Activated CD4-positive, alpha-beta T cell treated with anti-CD3 and anti-CD28 coated beads, Interleukin-2, amount 10 ng/mL, durations not matched to agents 24 days and 14 days (primary cell): Measurements from ENCODE around the gene AKAP5. TPM values are rescaled to one million over a fixed set of nuclear protein-coding genes. Genes with fewer than 3 reads are reported as not detected.

Experiments used
- DNase-seq: peaks from one replicate; pipeline ENCODE4 v3.0.0; 2022
- H3K27ac Mint-ChIP-seq: one replicate; pipeline ENCODE4 v1.8.0; 2022; ENCODE audit warnings: mild to moderate bottlenecking, mixed read lengths
- H3K27me3 Mint-ChIP-seq: one replicate; pipeline ENCODE4 v1.8.0; 2022; ENCODE audit warnings: mixed read lengths
- H3K36me3 Mint-ChIP-seq: one replicate; pipeline ENCODE4 v1.8.0; 2022; ENCODE audit warnings: low read depth, mild to moderate bottlenecking, mixed read lengths
- H3K4me1 Mint-ChIP-seq: one replicate; pipeline ENCODE4 v1.8.0; 2021; ENCODE audit warnings: mixed read lengths
- H3K4me3 Mint-ChIP-seq: one replicate; pipeline ENCODE4 v1.8.0; 2022; ENCODE audit warnings: mild to moderate bottlenecking, moderate library complexity, mixed read lengths
- H3K9me3 Mint-ChIP-seq: one replicate; pipeline ENCODE4 v1.8.0; 2021; ENCODE audit warnings: mixed read lengths
- intact Hi-C: fragments of 100-400 bp; cut with micrococcal nuclease; formaldehyde crosslinking; loops from one replicate; pipeline ENCODE4 v1.15.1; 2023
- total RNA-seq: library from RNA; stranded (reverse); gene quantifications from 2 replicates; pipeline ENCODE4 v1.2.3, GENCODE V29; 2022

The AKAP5 gene
- total RNA-seq, 1 donor from 2014 or later: 0.98 TPM

GRCh38 chr14:64501411-64502171 is 36.3 kb downstream of the AKAP5 start:
- H3K27me3 Mint-ChIP-seq: peaks cover 1% of the 10 kb centered on the region
- peak overlapping the region; percentile 94 for H3K4me3 Mint-ChIP-seq
- intact Hi-C loops: loop anchor here (5.0 kb wide), 1 partner anchor 34 kb away; the partner anchor contains the start of gene AKAP5
- H3K27ac Mint-ChIP-seq: peak overlapping the region; percentile 96
- no peaks in the 10 kb centered on the region for H3K9me3 Mint-ChIP-seq
- DNase-seq: peak; percentile 72
- peaks cover 43% of the 10 kb centered on the region for H3K36me3 Mint-ChIP-seq
- H3K4me1 Mint-ChIP-seq: peaks cover 48% of the 10 kb centered on the region

DNA sequence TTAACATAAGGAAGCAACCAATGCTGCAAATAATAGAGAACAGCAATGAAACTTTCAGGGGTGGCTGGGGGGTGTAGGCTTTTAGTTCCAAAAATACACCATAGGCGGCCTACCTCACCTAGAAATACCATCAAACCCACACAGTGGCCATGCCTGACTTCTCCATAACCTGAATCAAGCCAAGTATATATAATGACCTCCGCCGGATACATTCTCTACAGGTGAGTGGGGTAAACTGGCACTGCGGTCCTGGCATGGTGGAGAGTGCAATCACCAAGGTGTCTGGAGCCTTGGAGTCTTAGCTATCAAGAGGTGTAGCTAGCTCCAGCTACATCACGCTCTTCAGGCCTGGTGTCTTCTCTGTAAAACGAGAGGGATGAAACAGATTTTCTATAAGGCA is 37.2 kb downstream of the AKAP5 start:
- Mint-ChIP-seq H3K27ac (peak overlapping the region; percentile 96), H3K36me3 (peaks cover 40% of the 10 kb centered on the region), H3K27me3 (peaks cover 1% of the 10 kb centered on the region), H3K4me1 (peaks cover 50% of the 10 kb centered on the region), H3K4me3 (peak overlapping the region; percentile 94), H3K9me3 (no peaks in the 10 kb centered on the region)
- intact Hi-C loops: loop anchor here (5.0 kb wide), 1 partner anchor 35 kb away; the partner anchor contains the start of gene AKAP5
- DNase-seq: peak; percentile 77

GRCh38 chr14:64502887-64503433 is 37.7 kb downstream of the AKAP5 start:
- Mint-ChIP-seq H3K36me3 (peaks cover 39% of the 10 kb centered on the region), H3K4me1 (peaks cover 52% of the 10 kb centered on the region), H3K27ac (peak overlapping the region; percentile 96), H3K27me3 (peaks cover 1% of the 10 kb centered on the region), H3K9me3 (no peaks in the 10 kb centered on the region), H3K4me3 (peak overlapping the region; percentile 94)
- peak; percentile 76 for DNase-seq
- intact Hi-C loops: loop anchor here (1.0 to 5.0 kb wide), 5 partner anchors 8 to 165 kb away; partner anchors contain the start of genes AKAP5, HSPA2 and MTHFD1

DNA sequence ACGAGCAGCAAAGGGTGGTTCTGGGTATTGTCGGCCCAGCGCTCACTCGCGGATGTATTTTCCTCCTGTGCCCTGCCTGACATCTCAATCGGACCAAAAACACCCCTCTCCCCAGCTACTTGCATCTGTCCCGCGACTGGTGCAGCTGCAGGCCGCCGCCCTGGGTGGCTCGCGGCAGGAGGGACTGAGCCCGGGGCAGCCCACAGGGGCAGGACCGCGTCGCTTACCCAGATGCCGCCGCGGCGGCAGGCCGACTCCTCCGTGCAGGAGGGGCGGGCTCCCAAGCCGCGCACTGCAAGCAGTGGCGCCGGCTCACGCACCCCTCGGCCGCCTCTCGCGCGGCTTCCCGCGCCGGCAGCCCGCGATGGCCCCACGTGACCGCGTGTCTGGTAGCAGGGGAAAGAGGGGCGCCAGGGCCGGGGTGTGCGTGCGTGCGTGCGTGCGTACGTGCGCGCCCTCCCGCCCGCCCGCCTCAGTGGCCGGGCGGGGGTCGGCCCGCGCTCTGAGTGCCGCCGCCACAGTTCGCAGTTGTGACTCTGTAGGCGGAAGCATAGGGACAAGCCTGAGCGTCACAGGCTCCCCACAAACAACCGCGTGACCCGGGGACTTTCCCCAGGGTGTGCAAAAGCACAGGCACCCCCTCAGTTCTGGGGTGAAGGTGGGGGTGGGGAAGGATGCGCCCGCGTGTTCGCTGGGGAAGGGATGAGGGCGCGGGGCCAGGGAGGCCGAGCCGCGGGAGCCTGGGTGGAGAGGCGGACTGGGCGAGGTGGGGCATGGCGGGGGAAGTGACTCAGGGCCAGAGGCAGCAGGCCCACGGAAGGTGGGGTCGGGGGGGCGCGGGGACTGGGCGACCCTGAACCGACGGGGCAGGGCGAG is 38.4 kb downstream of the AKAP5 start, which contains the start of gene ZBTB25:
Gene ZBTB25, minus strand, starts transcription at position 405 of the 876 bp plus-strand sequence. CDS start 13,305 bp downstream, outside the sequence.
- Mint-ChIP-seq H3K4me1 (peaks cover 56% of the 10 kb centered on the region), H3K36me3 (peaks cover 37% of the 10 kb centered on the region), H3K27me3 (peaks cover 1% of the 10 kb centered on the region), H3K9me3 (no peaks in the 10 kb centered on the region), H3K4me3 (peak within 1 kb of the TSS; percentile 94), H3K27ac (peak within 1 kb of the TSS; percentile 100)
- DNase-seq: peak; percentile 99
- intact Hi-C loops: loop anchor here (1.0 to 5.0 kb wide), 5 partner anchors 8 to 165 kb away; partner anchors contain the start of genes AKAP5, HSPA2 and MTHFD1

GRCh38 chr14:64504310-64504896 is 39.1 kb downstream of the AKAP5 start, which contains the start of gene ZBTB1:
Gene ZBTB1, plus strand, starts transcription at chr14:64504770. Its CDS starts 16,735 bp downstream, at chr14:64521505.
- intact Hi-C loops: loop anchor here (5.0 kb wide), 1 partner anchor 37 kb away; the partner anchor contains the start of gene AKAP5
- DNase-seq: peak; percentile 94
- no peaks in the 10 kb centered on the region for H3K9me3 Mint-ChIP-seq
- H3K27ac Mint-ChIP-seq: peak within 1 kb of the TSS; percentile 100
- peaks cover 1% of the 10 kb centered on the region for H3K27me3 Mint-ChIP-seq
- H3K4me1 Mint-ChIP-seq: peaks cover 61% of the 10 kb centered on the region
- peaks cover 32% of the 10 kb centered on the region for H3K36me3 Mint-ChIP-seq
- H3K4me3 Mint-ChIP-seq: peak within 1 kb of the TSS; percentile 94

- intact Hi-C loops: loop anchor here (5.0 kb wide), 3 partner anchors 38 to 653 kb away; partner anchors contain the start of genes AKAP5, FNTB and SYNE2
- H3K36me3 Mint-ChIP-seq: peaks cover 26% of the 10 kb centered on the region
- peaks cover 57% of the 10 kb centered on the region for H3K4me1 Mint-ChIP-seq
- peak overlapping the region; percentile 94 for H3K4me3 Mint-ChIP-seq
- H3K27ac Mint-ChIP-seq: peak overlapping the region; percentile 100
- H3K27me3 Mint-ChIP-seq: peaks cover 1% of the 10 kb centered on the region
- DNase-seq: peak; percentile 94
- no peaks in the 10 kb centered on the region for H3K9me3 Mint-ChIP-seq
Observed at GRCh38 chr14:64504897-64505794, 39.8 kb downstream of the AKAP5 start.

DNA sequence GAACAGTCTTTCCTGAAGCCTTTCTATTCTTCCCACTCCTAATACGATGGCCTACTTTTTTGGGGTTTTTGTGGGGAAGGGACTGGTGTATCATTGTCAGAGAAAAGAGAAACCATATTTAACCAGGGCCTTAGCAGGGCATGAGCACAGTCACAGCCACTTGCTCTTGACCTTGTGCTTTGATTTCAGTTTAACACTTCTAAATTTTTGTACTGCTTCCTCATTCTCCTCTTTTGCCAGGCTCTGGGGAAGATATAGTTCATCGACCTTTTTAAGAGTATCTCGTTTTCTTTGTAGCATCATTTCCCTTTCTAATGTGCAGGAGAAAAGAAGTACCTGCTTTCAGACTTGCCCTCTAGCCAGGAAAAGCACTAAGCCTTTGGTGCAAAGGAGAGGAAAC is 41.4 kb downstream of the AKAP5 start:
- Mint-ChIP-seq H3K9me3 (no peaks in the 10 kb centered on the region), H3K4me1 (peaks cover 63% of the 10 kb centered on the region), H3K27me3 (peaks cover 1% of the 10 kb centered on the region), H3K4me3 (peak overlapping the region; percentile 94), H3K36me3 (peaks cover 32% of the 10 kb centered on the region), H3K27ac (peak overlapping the region; percentile 100)
- DNase-seq: peak; percentile 64
- intact Hi-C loops: loop anchor here (5.0 kb wide), 2 partner anchors 481 to 654 kb away; partner anchors contain the start of genes FNTB and SYNE2

DNA sequence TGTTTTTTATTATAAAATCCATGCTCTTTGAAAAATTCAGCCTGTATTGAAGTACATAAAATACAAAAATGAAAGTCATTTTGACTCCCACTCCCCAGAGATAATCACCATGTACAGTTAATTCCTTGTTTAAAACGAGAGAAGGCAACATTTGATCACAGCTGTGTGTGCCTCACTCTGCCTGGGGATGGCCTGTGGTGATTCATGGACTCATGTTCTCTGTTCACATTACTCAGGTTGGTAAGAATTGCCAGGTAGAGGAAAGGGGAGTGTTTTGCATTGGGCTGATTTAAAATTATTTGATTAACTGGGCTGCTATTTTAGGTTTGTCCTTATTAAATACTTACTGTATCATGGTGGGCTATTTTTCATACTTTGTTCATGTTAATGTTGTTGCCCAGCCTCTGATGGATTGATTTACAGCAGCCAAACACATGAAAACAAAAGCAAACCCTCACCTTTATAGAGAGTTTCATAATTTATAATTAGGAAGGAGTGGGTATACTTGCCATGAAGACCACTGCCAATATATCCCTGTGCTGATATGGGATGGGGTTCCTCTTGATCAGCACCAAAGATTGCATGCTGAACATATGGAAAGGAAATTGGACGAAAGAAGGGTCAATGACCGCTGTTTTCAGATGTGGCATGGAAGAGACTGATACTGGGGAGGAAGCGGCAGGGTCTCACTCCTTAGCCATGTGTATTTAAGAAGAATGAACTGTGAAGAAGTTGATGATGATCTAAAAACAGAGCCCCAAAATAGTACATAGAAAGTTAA is 42.3 kb downstream of the AKAP5 start:
- peaks cover 1% of the 10 kb centered on the region for H3K27me3 Mint-ChIP-seq
- peak; percentile 65 for DNase-seq
- peak overlapping the region; percentile 94 for H3K4me3 Mint-ChIP-seq
- peaks cover 57% of the 10 kb centered on the region for H3K4me1 Mint-ChIP-seq
- intact Hi-C loops: loop anchor here (5.0 kb wide), 2 partner anchors 480 to 655 kb away; partner anchors contain the start of genes FNTB and SYNE2
- peaks cover 28% of the 10 kb centered on the region for H3K36me3 Mint-ChIP-seq
- H3K9me3 Mint-ChIP-seq: no peaks in the 10 kb centered on the region
- peak overlapping the region; percentile 100 for H3K27ac Mint-ChIP-seq

- H3K36me3 Mint-ChIP-seq: peaks cover 25% of the 10 kb centered on the region
- H3K4me1 Mint-ChIP-seq: peaks cover 57% of the 10 kb centered on the region
- intact Hi-C loops: loop anchor here (5.0 kb wide), 2 partner anchors 479 to 656 kb away; partner anchors contain the start of genes FNTB and SYNE2
- peak overlapping the region; percentile 94 for H3K4me3 Mint-ChIP-seq
- no peaks in the 10 kb centered on the region for H3K9me3 Mint-ChIP-seq
- H3K27ac Mint-ChIP-seq: peak overlapping the region; percentile 95
- peak; percentile 54 for DNase-seq
- peaks cover 1% of the 10 kb centered on the region for H3K27me3 Mint-ChIP-seq
Observed at GRCh38 chr14:64508215-64508776, 43.0 kb downstream of the AKAP5 start.

DNA sequence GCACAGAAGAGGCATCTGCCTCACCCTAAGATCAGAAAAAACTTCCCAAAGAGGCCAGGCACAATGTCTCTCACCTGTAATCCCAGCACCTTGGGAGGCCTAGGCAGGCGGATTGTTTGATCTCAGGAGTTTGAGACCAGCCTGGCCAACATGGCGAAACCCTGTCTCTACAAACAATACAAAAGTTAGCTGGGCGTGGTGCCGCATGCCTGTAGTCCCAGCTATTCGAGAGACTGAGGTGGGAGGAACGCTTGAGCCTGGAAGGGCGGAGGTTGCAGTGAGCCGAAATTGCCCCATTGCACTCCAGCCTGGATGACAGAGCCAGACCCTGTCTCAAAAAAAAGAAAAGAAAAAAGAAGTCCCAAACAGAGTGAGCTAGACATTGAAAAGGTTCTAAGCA is 43.7 kb downstream of the AKAP5 start:
- intact Hi-C loops: loop anchor here (5.0 kb wide), 2 partner anchors 478 to 657 kb away; partner anchors contain the start of genes FNTB and SYNE2
- DNase-seq: peak; percentile 55
- Mint-ChIP-seq H3K9me3 (no peaks in the 10 kb centered on the region), H3K27ac (peak overlapping the region; percentile 75), H3K4me1 (peaks cover 61% of the 10 kb centered on the region), H3K36me3 (peaks cover 28% of the 10 kb centered on the region), H3K4me3 (peak overlapping the region; percentile 94), H3K27me3 (no peaks in the 10 kb centered on the region)
